GM12878 (cell line): ENCODE data around the gene RAP1B. TPM values are rescaled to one million over a fixed set of nuclear protein-coding genes. Genes with fewer than 3 reads are reported as not detected.

Experiments used
- ATAC-seq: fragments of 200-7000 bp; cut with Tn5 transposase; 3 replicates; pipeline ENCODE4 v1.9.1; 2020; ENCODE audit warnings: mild to moderate bottlenecking, moderate library complexity
- BruUV-seq: library from RNA; stranded (reverse); fragments of 400-500 nt; replicated peaks from 2 replicates; lab custom pipeline; 2021; lab: Mats Ljungman, UMichigan
- CTCF ChIA-PET: fragments of 300-600 bp; sonication (Branson Sonifier 250); formaldehyde crosslinking; extraction: SDS; loops from one replicate; lab custom pipeline; 2021; ENCODE audit warnings: inconsistent platforms; lab: Yijun Ruan, JAX
- POLR2A ChIA-PET: fragments of 350-600 bp; formaldehyde crosslinking; extraction: SDS; loops from one replicate; lab custom pipeline; 2021; ENCODE audit warnings: inconsistent platforms; lab: Charles Lee
- RAD21 ChIA-PET: fragments of 300-600 bp; sonication (Branson Sonifier 250); formaldehyde crosslinking; loops from one replicate; lab custom pipeline; 2023; ENCODE audit warnings: antibody characterized with exemption; ENCODE audit not compliant: unreplicated experiment; lab: Charles Lee
- SMC1A ChIA-PET: fragments of 300-600 bp; sonication (Branson Sonifier 250); formaldehyde crosslinking; loops from one replicate; lab custom pipeline; 2023; ENCODE audit not compliant: unreplicated experiment, uncharacterized antibody; lab: Charles Lee
- DNase-seq: peaks from one replicate; pipeline ENCODE4 v3.0.0-alpha.2; 2011; ENCODE audit warnings: low read depth, low spot score
- FAIRE-seq: peaks from 3 replicates; lab custom pipeline; 2011; peaks lifted over from hg19 to GRCh38; lab: Jason Lieb, UNC
- H2AFZ ChIP-seq: 2 replicates; pipeline ENCODE4 v1.6.0; 2011; ENCODE audit warnings: low read depth, low read length, control low read depth; ENCODE audit not compliant: control insufficient read depth
- H3K27ac ChIP-seq: 2 replicates; pipeline ENCODE4 v1.5.1; 2011; ENCODE audit warnings: control low read depth; ENCODE audit not compliant: control insufficient read depth, insufficient read depth
- H3K27me3 ChIP-seq, 2 experiments: replicated peaks in 1 of 2; 2 replicates each; pipeline versions ENCODE4 v1.6.0 to v1.6.1; 2011; ENCODE audit warnings: low read length in 1 of 2; ENCODE audit not compliant: control insufficient read depth in 2 of 2, insufficient read depth in 2 of 2
- H3K36me3 ChIP-seq, 2 experiments: 2 replicates each; pipeline ENCODE4 v1.5.1; 2011; ENCODE audit warnings: low read length in 1 of 2; ENCODE audit not compliant: control insufficient read depth in 2 of 2, insufficient read depth in 2 of 2
- H3K4me1 ChIP-seq: 2 replicates; pipeline ENCODE4 v1.6.1; 2011; ENCODE audit warnings: mild to moderate bottlenecking, low read length, moderate library complexity, mixed read lengths; ENCODE audit not compliant: control insufficient read depth, insufficient read depth
- H3K4me2 ChIP-seq: 2 replicates; pipeline ENCODE4 v1.6.0; 2011; ENCODE audit warnings: control low read depth; ENCODE audit not compliant: control insufficient read depth, insufficient read depth
- H3K4me3 ChIP-seq: fragments of 200-600 bp; sonication (generic); 2 replicates; pipeline ENCODE4 v1.5.1; 2016
- H3K79me2 ChIP-seq: 2 replicates; pipeline ENCODE4 v1.6.0; 2011; ENCODE audit warnings: low read length; ENCODE audit not compliant: control insufficient read depth, insufficient read depth
- H3K9ac ChIP-seq: 2 replicates; pipeline ENCODE4 v1.8.0; 2011; ENCODE audit warnings: low read length, control low read depth, mixed read lengths; ENCODE audit not compliant: control insufficient read depth, insufficient read depth
- H3K9me3 ChIP-seq: replicated peaks from 3 replicates; pipeline ENCODE4 v1.5.1; 2011; ENCODE audit warnings: mild to moderate bottlenecking, low read length; ENCODE audit not compliant: control insufficient read depth, insufficient read depth
- H4K20me1 ChIP-seq: 2 replicates; pipeline ENCODE4 v1.6.0; 2011; ENCODE audit not compliant: control insufficient read depth, insufficient read depth
- BACH1 ChIP-seq: fragments of 450-650 bp; IDR thresholded peaks from 2 replicates; pipeline ENCODE4 v1.6.1; 2017; ENCODE audit warnings: mild to moderate bottlenecking, borderline replicate concordance
- CBFB ChIP-seq: IDR thresholded peaks from 2 replicates; pipeline ENCODE4 v1.6.1; 2016; ENCODE audit warnings: antibody characterized with exemption, low read depth
- ESRRA ChIP-seq: IDR thresholded peaks from 2 replicates; pipeline ENCODE4 v1.6.1; 2012; ENCODE audit warnings: mild to moderate bottlenecking, low read length, improper control_type of control experiment
- POLR2AphosphoS2 ChIP-seq: IDR thresholded peaks from 2 replicates; pipeline ENCODE4 v1.6.1; 2011; ENCODE audit warnings: low read depth, mild to moderate bottlenecking, low read length, improper control_type of control experiment, moderate library complexity
- RAD21 ChIP-seq: IDR thresholded peaks from 2 replicates; pipeline ENCODE4 v1.6.1; 2011; ENCODE audit warnings: mild to moderate bottlenecking, low read depth, low read length, moderate library complexity; ENCODE audit not compliant: insufficient read depth
- RCOR1 ChIP-seq: conservative IDR thresholded peaks from 2 replicates; pipeline ENCODE4 v1.6.1; 2012; ENCODE audit warnings: low read depth, low read length, improper control_type of control experiment
- RELA ChIP-seq: fragments of 450-650 bp; IDR thresholded peaks from 2 replicates; pipeline ENCODE4 v1.8.0; 2014; ENCODE audit warnings: borderline replicate concordance; ENCODE audit not compliant: partially characterized antibody
- SP1 ChIP-seq: IDR thresholded peaks from one replicate; pipeline ENCODE4 v1.6.1; 2011; ENCODE audit warnings: low read depth, low read length
- TCF3 ChIP-seq: IDR thresholded peaks from 2 replicates; pipeline ENCODE4 v1.6.1; 2012; ENCODE audit warnings: low read depth, mild to moderate bottlenecking, low read length, borderline replicate concordance; ENCODE audit not compliant: insufficient read depth
- YY1 ChIP-seq: IDR thresholded peaks from 2 replicates; pipeline ENCODE4 v1.6.1; 2011; ENCODE audit warnings: low read depth, mild to moderate bottlenecking, low read length
- ZNF217 ChIP-seq: fragments of 450-650 bp; IDR thresholded peaks from 2 replicates; pipeline ENCODE4 v1.6.1; 2017; ENCODE audit warnings: antibody characterized with exemption, mild to moderate bottlenecking
- WGBS: methylation state at CpG from one replicate; pipeline ENCODE4 v1.1.6; 2016; ENCODE audit warnings: low lambda C conversion rate; ENCODE audit not compliant: insufficient replicate concordance, insufficient coverage; ENCODE audit errors: missing lambda C conversion rate; 5-methylcytosine and 5-hydroxymethylcytosine counted together
- in situ Hi-C: fragments of 300-500 bp; cut with MboI; formaldehyde crosslinking; loops from 9 replicates; pipeline ENCODE4 v1.14.3; 2018; ENCODE audit warnings: mixed read lengths
- intact Hi-C: fragments of 100-400 bp; cut with micrococcal nuclease; formaldehyde crosslinking; loops from one replicate; pipeline ENCODE4 v1.14.2; 2022; ENCODE audit not compliant: unreplicated experiment
- polyA plus RNA-seq, 11 experiments: library from polyadenylated mRNA; depleted of rRNA in 4 of 11; unstranded in 6 of 11; stranded (reverse) in 5 of 11; fragments of >200 nt; fragmentation: Nextera tagmentation in 4 of 11; fragmentation: Illumina TruSeq in 1 of 11; extraction: Ambion mirVana in 4 of 11; extraction: Trizol in 1 of 11; gene quantifications; 1 replicate in 1 of 11; 2 replicates in 10 of 11; pipeline versions ENCODE4 v1.2.1 to v1.2.3, GENCODE V29; 2011 to 2016; ENCODE audit warnings: inconsistent platforms in 2 of 11, missing spikeins in 2 of 11, low read depth in 1 of 11
- total RNA-seq, 4 experiments: library from RNA; depleted of rRNA in 3 of 4; stranded (reverse); fragments of >200 nt in 3 of 4; fragmentation: Illumina TruSeq in 1 of 4; extraction: Trizol in 1 of 4; gene quantifications; 2 replicates each; pipeline versions ENCODE4 v1.2.1 to v1.2.3, GENCODE V29; 2013 to 2021
- TF ChIP-seq, protein P1 (sequence below): fragments of 450-650 bp; formaldehyde crosslinking; IDR thresholded peaks from 2 replicates; pipeline ENCODE4 v1.4.0; 2020; ENCODE audit warnings: mild to moderate bottlenecking, moderate library complexity
- TF ChIP-seq, protein P2 (sequence below): fragments of 150-350 bp; IDR thresholded peaks from 2 replicates; pipeline ENCODE4 v1.6.1; 2016; ENCODE audit warnings: low read depth, low read length

The RAP1B gene
- total and polyA plus RNA-seq, 10 of the 15 experiments (the other 5 are each of a cell fraction or from before 2014, with no cell fraction given) = 88.9 to 219 (median 127) TPM

DNA sequence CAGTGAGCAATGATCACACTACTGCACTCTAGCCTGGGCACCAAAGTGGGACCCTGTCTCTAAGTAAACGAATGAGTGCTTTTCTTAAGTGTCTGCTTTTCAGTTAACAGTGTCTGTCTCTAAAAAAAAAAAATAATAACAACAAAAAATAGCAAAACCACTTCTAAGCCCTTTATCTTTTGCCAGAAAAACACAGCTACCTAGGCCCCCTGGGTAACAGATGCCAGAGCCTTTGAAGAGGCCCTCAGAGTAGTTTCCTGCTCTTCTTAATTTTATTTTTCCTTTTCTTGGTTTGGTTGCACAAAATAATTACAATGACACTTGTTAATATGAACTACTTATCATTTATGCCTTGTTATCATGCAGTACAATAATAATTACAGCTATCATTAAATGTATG is 32.8 kb upstream of the RAP1B start:
- ChIA-PET CTCF (no interaction called here), RAD21 (interaction anchor here (0.9 to 1.4 kb wide), 3 partner anchors 9 to 36 kb away, joined by 3 read pairs; no protein-coding TSS in a partner anchor), POLR2A (no interaction called here), SMC1A (interaction anchor here (0.7 to 1.5 kb wide), 3 partner anchors 18 to 196 kb away, joined by 3 to 4 read pairs (median 4); no protein-coding TSS in a partner anchor)
- no peaks in the 10 kb centered on the region for H3K4me1 ChIP-seq
- no peaks in the 10 kb centered on the region for H3K79me2 ChIP-seq
- no peaks in the 10 kb centered on the region for H3K27me3 ChIP-seq
- no peak overlapping the region for H3K4me2 ChIP-seq
- FAIRE-seq (no peak), DNase-seq (no peak), ATAC-seq (no peak)
- WGBS = 47% methylated on average over 1 of the region's 1 CpG
- no peak for TF ChIP-seq TCF3
- no peak for TF ChIP-seq POLR2AphosphoS2
- no peak for TF ChIP-seq ESRRA
- TF ChIP-seq, protein P1, sequence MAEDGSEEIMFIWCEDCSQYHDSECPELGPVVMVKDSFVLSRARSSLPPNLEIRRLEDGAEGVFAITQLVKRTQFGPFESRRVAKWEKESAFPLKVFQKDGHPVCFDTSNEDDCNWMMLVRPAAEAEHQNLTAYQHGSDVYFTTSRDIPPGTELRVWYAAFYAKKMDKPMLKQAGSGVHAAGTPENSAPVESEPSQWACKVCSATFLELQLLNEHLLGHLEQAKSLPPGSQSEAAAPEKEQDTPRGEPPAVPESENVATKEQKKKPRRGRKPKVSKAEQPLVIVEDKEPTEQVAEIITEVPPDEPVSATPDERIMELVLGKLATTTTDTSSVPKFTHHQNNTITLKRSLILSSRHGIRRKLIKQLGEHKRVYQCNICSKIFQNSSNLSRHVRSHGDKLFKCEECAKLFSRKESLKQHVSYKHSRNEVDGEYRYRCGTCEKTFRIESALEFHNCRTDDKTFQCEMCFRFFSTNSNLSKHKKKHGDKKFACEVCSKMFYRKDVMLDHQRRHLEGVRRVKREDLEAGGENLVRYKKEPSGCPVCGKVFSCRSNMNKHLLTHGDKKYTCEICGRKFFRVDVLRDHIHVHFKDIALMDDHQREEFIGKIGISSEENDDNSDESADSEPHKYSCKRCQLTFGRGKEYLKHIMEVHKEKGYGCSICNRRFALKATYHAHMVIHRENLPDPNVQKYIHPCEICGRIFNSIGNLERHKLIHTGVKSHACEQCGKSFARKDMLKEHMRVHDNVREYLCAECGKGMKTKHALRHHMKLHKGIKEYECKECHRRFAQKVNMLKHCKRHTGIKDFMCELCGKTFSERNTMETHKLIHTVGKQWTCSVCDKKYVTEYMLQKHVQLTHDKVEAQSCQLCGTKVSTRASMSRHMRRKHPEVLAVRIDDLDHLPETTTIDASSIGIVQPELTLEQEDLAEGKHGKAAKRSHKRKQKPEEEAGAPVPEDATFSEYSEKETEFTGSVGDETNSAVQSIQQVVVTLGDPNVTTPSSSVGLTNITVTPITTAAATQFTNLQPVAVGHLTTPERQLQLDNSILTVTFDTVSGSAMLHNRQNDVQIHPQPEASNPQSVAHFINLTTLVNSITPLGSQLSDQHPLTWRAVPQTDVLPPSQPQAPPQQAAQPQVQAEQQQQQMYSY (CRISPR knock-in tag) = no peak
- no peak for TF ChIP-seq CBFB
- no peak for TF ChIP-seq YY1
- no peak for TF ChIP-seq RAD21
- TF ChIP-seq RCOR1 = no peak
- no peak for TF ChIP-seq BACH1
- TF ChIP-seq, protein P2, sequence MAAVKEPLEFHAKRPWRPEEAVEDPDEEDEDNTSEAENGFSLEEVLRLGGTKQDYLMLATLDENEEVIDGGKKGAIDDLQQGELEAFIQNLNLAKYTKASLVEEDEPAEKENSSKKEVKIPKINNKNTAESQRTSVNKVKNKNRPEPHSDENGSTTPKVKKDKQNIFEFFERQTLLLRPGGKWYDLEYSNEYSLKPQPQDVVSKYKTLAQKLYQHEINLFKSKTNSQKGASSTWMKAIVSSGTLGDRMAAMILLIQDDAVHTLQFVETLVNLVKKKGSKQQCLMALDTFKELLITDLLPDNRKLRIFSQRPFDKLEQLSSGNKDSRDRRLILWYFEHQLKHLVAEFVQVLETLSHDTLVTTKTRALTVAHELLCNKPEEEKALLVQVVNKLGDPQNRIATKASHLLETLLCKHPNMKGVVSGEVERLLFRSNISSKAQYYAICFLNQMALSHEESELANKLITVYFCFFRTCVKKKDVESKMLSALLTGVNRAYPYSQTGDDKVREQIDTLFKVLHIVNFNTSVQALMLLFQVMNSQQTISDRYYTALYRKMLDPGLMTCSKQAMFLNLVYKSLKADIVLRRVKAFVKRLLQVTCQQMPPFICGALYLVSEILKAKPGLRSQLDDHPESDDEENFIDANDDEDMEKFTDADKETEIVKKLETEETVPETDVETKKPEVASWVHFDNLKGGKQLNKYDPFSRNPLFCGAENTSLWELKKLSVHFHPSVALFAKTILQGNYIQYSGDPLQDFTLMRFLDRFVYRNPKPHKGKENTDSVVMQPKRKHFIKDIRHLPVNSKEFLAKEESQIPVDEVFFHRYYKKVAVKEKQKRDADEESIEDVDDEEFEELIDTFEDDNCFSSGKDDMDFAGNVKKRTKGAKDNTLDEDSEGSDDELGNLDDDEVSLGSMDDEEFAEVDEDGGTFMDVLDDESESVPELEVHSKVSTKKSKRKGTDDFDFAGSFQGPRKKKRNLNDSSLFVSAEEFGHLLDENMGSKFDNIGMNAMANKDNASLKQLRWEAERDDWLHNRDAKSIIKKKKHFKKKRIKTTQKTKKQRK = no peak
- no peak for TF ChIP-seq SP1
- TF ChIP-seq ZNF217 = no peak
- no peak for TF ChIP-seq RELA
- in situ Hi-C loops (no loop called here), intact Hi-C loops (no loop called here)
- H3K9ac ChIP-seq = no peak overlapping the region
- H2AFZ ChIP-seq = no peak overlapping the region
- no peak overlapping the region for H3K4me3 ChIP-seq
- H4K20me1 ChIP-seq = no peaks in the 10 kb centered on the region
- BruUV-seq = no TSS peak
- no peak overlapping the region for H3K27ac ChIP-seq
- no peaks in the 10 kb centered on the region for H3K36me3 ChIP-seq
- H3K9me3 ChIP-seq = no peaks in the 10 kb centered on the region
